ENCODE data around the gene HIVEP2.

Gene HIVEP2

GRCh38 chr6:142728364-142728763, 216.6 kb downstream of the HIVEP2 start:
- peak; percentile 89 to 94 for DNase-seq

- DNase-seq = no peak
These were observed 218.4 kb downstream of the HIVEP2 start for GRCh38 chr6:142726616-142727015.

- DNase-seq = no peak
These were observed 219.8 kb downstream of the HIVEP2 start for GRCh38 chr6:142725024-142725770.

DNA sequence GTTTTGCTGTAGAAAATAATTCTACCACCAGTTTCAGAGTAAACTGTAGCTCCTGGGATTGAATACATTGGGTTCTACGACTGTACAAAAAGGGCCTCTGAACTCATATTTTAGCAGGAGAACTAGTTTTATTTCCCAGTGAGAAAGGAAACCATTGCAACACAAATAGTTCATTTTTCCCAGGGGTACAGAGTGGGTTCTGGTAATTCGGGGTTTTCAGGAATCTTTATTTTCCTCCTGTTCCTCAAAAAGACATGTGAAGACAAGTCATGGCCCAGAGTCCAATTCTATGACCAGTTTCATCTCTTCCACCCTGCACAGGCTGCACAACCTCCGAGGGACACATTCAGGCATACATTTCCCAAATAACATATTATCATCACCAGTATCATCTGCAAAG, 222.1 kb downstream of the HIVEP2 start:
- no peak for DNase-seq

DNA sequence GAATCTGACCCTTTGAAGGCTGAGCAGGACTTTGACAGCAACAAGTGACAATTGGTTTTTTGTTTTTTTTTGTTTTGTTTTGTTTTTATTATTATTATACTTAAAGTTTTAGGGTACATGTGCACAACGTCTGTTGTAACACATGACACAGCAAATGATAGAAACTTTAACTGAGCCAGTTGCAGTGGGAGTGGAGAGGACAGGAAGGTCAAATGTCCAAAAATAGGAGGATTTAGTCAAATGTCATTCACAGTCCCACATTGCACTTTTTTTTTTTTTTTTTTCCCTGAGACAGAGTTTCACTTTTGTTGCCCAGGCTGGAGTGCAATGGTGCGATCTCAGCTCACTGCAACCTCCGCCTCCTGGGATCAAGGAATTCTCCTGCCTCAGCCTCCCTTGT, 223.0 kb downstream of the HIVEP2 start:
- no peak for DNase-seq

DNA sequence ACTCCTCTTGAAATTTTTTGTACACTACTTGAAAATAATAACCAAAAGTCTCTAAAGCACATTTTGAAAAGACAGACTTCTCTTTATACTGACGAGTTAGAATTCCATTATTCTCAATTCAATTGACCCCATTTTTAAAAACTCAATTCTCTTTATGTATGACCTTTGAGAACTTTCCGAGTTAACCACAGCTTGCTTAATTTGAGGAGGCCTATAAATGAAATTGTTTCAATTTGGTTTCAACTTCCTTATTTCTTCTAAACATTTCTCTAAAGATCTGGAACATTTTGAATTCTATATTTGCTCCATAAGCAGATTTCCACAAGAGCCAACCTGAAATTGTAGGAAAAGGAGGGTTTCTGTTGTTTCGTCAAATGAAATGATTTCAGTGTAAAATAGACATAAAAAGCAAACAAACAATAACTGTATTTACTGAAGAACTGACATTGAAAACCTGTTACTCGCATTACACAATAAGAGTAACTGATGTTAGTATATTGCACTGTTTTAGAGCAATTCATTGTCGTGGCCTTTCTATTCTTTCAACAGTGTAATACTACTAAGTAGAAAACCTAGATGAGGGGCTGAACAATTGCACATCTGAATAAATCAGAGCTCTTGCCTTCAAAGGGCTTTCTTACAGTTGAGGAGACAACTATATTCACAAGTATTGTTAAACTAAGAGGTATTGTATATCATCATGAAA, 223.6 kb downstream of the HIVEP2 start:
- no peak for DNase-seq

- DNase-seq = no peak
These were observed 226.2 kb downstream of the HIVEP2 start for GRCh38 chr6:142718667-142719191.

DNA sequence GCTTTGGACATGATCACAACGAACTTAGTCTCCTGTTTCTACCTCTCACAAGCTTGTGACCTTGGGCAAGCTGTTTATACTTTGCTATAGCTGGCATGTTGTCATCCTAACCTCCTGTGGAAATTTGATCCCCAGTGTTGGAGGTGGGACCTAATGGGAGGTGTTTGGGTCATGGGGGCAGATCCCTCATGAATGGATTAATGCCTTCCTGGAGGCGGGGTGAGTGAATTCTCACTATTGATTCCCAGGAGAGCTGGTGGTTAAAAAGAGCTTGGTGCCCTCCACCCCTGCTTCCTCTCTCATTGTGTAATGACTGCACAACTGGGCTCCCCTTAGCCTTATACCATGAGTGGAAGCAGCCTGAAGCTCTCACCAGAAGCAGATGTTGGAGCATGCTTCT, 228.9 kb downstream of the HIVEP2 start:
- peak in 1 of 2 experiments; percentile 31 for DNase-seq

DNA sequence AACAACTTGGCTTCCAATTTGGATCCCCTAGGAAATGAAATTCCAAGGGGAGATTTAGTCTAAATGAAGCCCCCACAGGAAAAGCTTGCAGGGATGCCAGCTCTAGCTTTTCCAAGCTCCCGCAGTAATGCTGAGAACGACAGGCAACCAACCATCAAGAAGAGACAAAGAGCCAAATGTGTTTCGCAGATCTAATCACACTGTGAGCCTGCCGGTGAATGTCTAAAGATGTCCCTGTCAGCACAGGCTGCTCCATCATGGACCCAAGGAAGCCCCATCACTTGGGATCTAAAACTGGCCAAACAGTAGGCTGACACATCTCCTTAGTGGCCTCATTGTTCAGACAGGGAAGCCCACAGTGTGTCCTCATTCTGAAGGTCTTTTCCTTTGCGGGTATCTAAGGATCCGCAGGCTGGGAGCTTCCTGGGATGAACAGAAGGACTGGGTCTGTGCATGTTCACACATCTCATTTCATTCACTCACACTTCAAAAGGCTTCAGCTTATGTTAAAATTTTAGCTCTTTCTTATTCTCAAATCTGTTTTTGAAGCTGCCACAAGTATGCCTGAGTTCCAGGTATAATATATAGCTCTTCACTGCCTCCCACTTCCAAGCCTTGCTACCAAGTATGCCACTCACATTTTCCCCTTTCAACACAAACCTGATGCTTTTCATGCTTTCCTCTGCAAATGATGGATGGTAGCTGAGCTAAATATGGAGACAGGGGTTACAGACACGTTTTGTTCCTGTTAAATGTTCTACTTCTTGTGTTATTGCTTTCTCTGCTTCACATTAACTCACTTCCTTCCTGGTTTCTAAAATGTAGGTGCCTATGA, 229.8 kb downstream of the HIVEP2 start:
- no peak for DNase-seq

GRCh38 chr6:142713959-142714358, 231.0 kb downstream of the HIVEP2 start:
- no peak for DNase-seq

DNA sequence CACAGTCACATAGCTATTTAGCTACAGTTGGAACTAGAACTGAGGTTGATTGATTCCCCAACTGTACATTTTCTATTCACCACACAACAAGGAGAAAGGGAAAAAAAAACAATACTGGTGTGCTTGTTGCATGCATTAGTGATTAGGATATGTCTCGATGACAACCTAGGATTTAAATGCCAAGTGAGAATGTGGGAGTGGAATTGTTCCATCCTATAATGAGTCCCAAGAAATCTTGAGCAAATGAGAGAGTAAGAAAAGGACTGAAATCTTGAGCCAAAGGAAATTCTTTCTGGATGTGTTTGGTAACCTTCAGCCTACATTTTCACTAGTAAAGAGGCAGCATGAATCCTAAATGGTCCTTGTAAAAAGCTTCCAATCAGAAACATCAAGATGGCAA, 232.7 kb downstream of the HIVEP2 start:
- no peak for DNase-seq

- no peak for DNase-seq
These were observed 236.3 kb downstream of the HIVEP2 start for GRCh38 chr6:142708651-142709050.

- DNase-seq = no peak
These were observed 237.7 kb downstream of the HIVEP2 start for GRCh38 chr6:142707255-142707654.

DNA sequence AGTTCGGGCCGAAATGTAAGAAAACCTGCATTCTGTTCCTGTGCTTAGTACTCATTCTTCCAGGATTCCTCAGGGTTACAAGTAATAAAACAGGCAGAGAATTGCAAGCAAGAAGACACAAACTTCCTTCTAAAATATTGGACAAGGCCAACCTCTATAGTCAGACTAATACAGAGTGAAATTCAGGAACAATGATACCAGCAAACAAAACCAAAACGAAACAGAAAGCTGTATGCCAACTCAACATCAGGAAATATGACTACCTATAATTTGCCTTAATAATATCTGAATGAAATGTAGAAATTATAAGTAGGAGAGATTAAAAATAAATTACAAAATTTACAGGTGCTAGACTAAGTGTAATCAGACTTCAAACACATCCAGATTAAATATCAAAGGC, 238.8 kb downstream of the HIVEP2 start:
- no peak for DNase-seq

DNA sequence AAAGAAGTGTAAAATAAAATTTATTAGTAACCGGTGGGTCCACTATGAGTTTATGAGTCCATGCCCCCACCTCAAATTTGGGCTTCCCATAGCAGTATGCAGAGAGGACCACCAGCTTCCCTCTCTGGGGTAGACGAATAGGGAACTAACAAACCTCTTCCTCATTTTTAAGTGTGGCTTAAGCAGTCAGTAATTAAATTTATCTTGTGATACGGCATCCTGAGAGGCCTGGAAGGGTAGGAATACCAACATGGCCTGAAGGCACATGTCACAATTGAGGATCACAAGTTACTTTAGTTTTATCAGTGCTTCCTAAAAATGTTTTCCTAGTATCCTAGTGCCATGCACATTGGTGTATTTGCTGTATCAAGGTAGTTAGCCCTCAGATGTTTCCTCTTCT, 239.9 kb downstream of the HIVEP2 start:
- no peak for DNase-seq

GRCh38 chr6:142702501-142703460, 242.2 kb downstream of the HIVEP2 start:
- DNase-seq = no peak

Measured in NCI-H524 (cell line).